Epithelial cell of esophagus (primary cell): ENCODE measurements around the gene DLL1.

Experiments used
- DNase-seq: peaks from one replicate; pipeline ENCODE4 v3.0.0; 2010; ENCODE audit warnings: low read depth
- H3K4me3 ChIP-seq: 2 replicates; pipeline ENCODE4 v1.5.1; 2011; ENCODE audit warnings: mild to moderate bottlenecking, low read length, control low read depth
- TF ChIP-seq, protein P1 (sequence below): IDR thresholded peaks from 2 replicates; pipeline ENCODE4 v1.5.1; 2011; ENCODE audit warnings: low read depth, mild to moderate bottlenecking, low read length, control low read depth, inconsistent platforms; ENCODE audit not compliant: insufficient read depth; ENCODE audit errors: missing control alignments

The DLL1 gene

DNA sequence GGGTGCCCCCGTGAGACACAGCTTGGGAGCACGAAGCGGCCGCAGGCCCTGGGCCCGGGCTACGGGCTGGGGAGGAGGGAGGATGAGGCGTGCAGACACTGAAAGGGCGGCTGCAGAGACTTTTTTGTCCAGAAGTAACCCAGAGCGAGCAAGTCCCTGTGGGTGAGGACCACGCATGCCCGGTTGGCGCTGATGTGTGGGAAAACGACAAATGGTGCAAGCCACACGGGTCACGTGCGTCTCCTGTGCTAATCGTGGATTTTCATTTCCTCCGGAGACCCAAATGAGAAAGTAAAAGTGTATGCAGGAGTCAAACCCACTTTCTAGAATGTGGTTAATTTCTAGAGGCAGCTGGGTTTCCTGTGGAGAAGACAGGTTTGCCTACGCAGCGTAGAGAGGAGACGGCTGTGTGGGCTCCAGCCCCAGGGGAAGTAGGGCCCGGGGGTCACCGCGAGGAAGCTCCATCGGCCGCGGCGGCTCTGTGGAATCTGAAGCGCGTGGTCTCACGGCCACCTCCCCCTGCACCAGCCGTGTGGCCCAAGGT, 19.0 kb downstream of the DLL1 start:
- TF ChIP-seq, protein P1, sequence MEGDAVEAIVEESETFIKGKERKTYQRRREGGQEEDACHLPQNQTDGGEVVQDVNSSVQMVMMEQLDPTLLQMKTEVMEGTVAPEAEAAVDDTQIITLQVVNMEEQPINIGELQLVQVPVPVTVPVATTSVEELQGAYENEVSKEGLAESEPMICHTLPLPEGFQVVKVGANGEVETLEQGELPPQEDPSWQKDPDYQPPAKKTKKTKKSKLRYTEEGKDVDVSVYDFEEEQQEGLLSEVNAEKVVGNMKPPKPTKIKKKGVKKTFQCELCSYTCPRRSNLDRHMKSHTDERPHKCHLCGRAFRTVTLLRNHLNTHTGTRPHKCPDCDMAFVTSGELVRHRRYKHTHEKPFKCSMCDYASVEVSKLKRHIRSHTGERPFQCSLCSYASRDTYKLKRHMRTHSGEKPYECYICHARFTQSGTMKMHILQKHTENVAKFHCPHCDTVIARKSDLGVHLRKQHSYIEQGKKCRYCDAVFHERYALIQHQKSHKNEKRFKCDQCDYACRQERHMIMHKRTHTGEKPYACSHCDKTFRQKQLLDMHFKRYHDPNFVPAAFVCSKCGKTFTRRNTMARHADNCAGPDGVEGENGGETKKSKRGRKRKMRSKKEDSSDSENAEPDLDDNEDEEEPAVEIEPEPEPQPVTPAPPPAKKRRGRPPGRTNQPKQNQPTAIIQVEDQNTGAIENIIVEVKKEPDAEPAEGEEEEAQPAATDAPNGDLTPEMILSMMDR, result no peak
- DNase-seq, result no peak
- H3K4me3 ChIP-seq, result no peak overlapping the region

DNA sequence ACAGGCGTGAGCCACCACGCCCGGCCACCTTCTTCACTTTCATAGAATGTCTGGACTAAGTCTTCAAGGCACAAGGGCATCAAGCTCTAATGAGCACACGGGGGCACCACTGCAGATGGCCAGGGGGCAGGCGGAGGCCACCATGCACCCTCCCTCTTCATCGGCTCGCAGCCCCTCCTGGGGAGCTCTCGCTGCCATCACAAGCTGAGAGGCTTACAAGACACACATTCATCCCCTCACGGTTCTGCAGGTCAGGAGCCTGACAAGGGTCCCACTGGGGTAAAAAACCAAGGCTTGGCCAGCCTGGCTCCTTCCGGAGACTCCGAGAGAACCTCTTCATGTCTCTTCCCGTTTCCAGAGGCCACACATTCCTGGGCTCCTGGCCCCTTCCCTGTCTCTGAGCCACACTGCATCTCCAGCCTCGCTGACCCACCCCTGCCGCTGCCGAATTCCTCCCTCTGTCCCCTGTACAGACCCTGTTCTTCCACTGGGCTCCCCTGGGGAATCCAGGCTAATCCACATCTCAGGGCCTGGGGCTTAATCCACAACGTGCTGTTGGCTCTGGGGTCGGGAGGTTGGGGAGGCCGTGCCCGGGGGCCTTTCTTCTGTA, 19.8 kb downstream of the DLL1 start:
- H3K4me3 ChIP-seq, result no peak overlapping the region
- DNase-seq, result no peak
- TF ChIP-seq, protein P1, result no peak

DNA sequence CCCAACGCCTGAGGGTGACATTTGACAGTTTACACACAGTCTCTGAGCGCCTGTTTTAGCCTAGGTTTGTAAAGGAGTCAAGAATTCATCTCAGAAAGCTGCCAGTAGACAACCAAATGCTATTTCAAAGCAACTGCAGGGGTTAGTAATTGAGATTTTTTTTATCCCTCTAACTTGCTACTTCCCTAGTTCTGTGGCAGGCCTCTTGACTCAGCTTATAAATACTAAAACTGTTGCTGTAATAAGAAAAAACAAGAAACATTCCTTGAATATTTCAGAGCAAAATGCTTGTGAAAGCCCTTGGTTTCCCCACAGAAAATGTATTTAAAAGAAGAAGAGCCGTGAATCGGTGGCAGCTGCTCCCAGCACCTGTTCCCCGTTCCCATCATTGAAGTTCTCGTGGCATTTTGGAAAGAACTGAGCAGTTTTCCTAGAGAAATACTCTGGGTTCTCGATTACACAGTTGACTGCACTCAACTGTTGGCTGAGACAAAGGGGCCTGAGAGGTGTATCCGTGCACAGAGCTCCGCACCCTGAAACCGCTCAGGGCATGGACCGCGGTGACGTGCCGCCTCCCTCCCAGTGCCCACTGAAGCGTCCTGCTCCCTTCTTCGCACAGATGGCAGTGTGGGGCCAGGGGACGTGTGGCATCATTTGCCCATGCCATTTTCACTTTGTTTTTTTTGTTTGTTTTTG, 20.9 kb downstream of the DLL1 start:
- TF ChIP-seq, protein P1, result no peak
- DNase-seq, result no peak

DNA sequence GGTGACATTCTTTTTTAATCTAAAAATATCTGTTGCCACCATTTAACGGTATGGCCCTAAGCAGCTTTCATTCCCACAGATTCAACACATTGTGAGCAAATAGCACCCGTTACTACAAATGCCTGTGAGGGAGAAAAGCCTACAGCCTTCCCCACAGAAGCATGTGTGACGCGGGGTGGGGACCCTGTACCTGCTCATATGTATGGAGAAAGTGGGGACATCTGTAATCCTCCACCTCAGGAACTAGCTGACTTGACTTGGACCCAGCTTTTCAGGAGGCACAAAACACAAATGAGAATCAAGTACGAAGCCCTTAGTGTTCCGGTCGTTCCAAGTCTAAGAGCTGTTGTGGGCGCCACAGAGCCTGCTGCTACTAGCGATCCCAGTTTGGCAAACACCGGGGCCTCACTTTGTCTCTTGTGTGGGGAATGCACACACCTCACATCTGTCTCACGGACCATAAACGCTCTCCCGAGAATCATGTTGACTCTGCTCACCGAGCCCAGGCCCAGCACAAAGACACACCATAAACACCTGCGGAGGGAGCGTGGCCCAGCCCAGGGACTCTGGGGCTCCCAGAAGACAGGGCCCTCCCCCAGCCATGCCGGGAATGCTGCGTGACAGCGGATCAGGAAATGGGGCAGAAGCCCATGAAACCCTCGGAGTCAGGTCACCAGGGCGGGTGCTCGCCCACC, 21.6 kb downstream of the DLL1 start:
- DNase-seq, result no peak
- TF ChIP-seq, protein P1, result no peak
- no peak overlapping the region for H3K4me3 ChIP-seq

More for the DNA sequence above, 20.9 kb downstream of the DLL1 start:
- no peak overlapping the region for H3K4me3 ChIP-seq

DNA sequence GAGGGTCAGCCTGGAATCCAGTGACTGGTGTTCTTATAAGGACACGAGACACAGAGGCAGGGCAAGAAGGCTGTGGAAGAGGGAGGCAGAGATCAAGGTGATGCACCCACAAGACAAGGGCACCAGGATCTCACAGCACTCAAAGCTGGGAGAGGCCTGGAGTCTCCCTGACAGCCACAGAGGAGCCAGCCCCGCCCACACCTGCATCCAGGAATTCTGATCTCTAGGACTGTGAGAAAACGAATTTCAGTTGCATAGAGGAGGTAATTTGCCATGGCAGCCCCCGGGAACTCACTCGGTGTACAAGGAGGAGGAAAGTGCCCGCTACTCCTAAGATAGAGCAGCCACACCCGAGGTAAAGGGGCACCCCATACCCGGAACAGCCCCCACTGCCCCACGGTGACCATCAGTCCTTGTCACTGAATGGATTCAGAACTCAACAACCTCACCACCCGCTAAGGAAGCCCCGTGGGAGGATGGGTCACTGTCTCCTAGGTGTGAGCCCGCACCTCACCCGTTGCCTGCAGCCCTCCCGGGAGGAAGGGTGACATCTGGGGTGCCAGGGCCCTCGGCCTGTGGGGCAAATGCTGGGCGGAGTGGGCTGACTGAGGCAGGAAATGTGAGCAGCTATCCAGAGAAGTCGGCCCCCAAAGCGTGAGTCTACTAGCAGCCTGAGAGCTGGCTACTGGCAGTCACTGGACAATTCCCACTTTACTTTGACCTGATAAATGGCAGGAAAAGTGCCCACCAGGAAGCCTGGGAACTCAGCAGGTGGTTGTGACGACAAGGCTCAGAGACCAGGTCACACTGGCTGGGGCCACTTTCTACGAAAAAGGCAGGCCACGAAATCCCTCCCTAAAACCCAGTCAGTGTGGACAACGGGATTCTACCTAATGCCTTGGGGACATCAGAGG, 22.4 kb downstream of the DLL1 start:
- TF ChIP-seq, protein P1, result no peak
- no peak for DNase-seq
- no peak overlapping the region for H3K4me3 ChIP-seq

DNA sequence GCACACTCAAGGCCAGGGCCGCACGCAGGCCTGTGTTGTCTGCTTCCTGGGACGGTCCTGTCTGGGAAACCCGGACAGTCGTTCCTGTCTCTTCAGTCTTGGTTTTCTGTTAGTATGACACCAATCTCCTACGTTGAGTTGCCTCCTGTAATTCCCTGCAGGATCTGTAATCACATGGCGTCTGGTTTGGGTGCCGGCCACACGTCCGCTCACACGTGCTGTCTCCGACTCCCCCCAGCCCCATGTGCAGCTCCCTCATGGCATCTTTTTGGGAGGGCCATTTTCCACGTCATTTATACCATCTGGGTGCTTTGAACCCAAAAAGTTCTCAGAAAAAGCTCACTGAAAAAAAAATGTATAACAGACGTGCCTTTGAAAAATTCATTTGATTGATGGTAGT, 23.2 kb downstream of the DLL1 start:
- TF ChIP-seq, protein P1, result no peak
- DNase-seq, result no peak
- no peak overlapping the region for H3K4me3 ChIP-seq
